HG03095 (cell line): ENCODE measurements around the gene GCC2.
A peak's percentile ranks its signal among the peaks of the same experiment; 100 is the strongest.
"Not testable (repeated sequence)": the region's sequence is repeated elsewhere in the genome, so short reads cannot be mapped to it uniquely, and the experiment has no call there.

Source experiments
- ATAC-seq: cut with Tn5 transposase; IDR thresholded peaks from one replicate; pipeline ENCODE4 v1.9.1; 2021; ENCODE audit warnings: moderate library complexity; ENCODE audit not compliant: unreplicated experiment

GCC2 gene

DNA sequence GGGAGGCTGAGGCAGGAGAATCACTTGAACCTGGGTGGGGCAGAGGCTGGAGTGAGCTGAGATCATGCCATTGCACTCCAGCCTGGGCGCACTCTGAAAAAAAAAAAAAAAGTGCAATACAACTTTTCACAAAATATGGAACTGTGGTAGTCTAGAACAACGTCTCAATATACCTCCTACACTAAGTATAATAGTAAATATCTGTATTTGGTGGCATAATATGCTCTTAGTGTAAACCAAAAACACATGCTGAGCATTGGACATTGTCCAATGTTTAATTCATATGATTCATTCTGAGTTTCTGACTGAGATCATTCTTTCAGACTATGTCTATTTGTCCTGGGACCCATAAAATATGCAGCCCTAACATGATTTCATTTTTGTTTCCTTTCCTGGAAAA is 65.5 kb downstream of the GCC2 start:
- not testable (repeated sequence) for ATAC-seq

DNA sequence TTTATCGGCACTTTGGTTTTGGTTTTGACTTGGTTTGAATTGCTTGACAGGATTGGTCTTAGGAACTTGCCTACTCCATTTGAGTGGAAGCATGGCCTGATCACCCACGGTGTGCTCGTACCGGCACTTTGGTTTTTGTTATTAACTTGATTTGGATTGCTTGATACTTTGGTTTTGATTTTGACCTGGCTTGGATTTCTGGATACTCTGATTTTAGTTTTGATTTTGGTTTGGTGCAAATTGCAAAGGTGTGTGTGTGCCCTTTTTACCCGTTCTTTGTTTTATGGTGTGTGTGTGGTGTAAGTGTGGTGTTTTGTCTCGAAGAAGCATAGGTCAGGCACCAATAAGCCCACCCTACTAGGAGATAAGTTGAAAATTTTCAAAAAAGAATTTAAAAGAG is 75.7 kb downstream of the GCC2 start:
- not testable (repeated sequence) for ATAC-seq

GRCh38 chr2:108525258-108525657 is 76.3 kb downstream of the GCC2 start:
- not testable (repeated sequence) for ATAC-seq

DNA sequence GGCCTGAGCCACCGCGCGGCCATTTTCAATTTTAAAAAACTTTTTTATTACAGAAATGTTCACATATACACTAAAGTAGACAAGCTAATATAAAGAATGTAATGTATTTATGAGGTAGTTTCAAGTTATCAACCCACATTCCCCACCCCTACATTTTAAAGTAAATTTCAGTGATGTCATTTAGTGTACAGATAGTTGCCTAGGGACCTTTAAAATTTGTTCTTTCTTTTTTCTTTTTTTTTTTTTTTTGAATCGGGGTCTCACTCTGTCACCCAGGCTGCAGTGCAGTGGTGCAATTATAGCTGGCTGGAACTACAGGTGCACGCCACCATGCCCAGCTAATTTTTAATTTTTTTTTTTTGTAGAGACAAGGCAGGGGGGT is 82.7 kb downstream of the GCC2 start:
- ATAC-seq: no peak

GRCh38 chr2:108533832-108534583 is 85.0 kb downstream of the GCC2 start, which contains the start of gene LIMS1:
Gene LIMS1 (plus strand): TSS chr2:108534470. CDS start chr2:108534563, 93 bp downstream.
- peak; percentile 84 for ATAC-seq

- peak; percentile 35 for ATAC-seq
These were observed 85.8 kb downstream of the GCC2 start for GRCh38 chr2:108534584-108535356.

- ATAC-seq: no peak
These were observed 86.3 kb downstream of the GCC2 start for GRCh38 chr2:108535357-108535631.

DNA sequence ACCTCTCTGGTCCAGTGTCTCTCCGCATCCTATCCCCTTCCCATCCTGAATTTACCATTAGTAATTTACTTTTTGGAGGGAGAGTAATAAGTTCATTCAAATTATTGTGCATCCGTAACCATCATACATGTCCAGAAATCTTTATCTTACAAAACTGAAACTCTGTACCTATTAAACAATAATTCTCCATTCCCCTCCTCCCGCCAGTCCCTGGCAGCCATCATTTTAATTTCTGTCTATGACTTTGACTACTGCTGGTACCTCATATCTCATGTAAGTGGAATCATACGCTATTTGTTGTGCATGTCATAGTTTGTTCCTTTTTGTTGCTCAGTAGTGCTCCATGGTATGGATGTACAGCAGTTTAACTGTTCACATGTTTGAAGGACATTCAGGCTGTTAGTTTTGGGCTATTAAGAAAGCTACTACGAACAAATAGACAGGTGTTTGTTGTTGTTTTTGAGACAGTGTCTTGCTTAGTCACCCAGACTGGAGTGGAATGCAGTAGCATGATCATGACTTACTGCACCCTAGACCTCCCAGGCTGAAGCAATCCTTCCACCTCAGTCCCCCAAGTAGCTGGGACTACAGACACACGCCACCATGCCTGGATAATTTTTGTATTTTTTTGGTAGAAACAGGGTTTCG is 87.3 kb downstream of the GCC2 start:
- no peak for ATAC-seq

DNA sequence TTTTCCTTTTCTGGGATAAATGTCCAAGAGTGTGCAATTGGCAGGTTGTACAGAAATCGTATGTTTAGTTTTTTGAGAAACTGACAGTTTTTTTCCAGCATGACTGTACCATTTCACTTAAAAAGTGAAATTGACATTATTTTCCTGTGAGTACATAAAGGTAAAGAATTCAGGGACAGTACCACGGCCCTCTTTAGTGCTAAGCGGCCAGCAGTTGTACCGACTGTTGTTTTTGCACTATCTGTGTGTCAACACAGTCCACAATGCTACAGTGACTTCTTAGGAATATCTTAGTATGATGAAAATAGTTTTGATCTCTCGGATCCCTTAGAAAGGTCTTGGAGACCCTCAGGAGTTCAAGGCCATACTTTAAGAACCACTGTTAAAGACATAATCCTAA is 87.9 kb downstream of the GCC2 start:
- no peak for ATAC-seq

- no peak for ATAC-seq
These were observed 89.1 kb downstream of the GCC2 start for GRCh38 chr2:108538000-108538625.

- no peak for ATAC-seq
These were observed 92.4 kb downstream of the GCC2 start for GRCh38 chr2:108541451-108541850.

DNA sequence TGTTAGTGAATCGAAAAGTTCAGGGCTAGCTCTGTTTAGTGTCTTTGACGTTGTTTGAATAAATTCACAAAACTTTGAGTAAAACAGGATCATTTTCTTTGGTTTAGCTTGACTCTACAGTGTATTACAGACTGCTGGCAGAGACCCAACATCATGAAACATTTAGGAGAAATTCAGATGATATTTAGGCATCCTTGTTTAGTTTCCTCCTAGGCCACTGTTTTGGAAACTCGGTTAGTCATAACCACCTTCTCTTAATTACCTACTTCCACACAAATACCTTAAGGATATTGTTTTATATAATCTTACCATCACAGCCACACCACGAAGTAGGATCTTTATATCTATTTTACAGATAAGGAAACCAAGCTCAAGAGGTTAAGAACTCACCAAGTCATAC is 93.1 kb downstream of the GCC2 start:
- ATAC-seq: no peak

GRCh38 chr2:108547606-108548005 is 98.6 kb downstream of the GCC2 start:
- no peak for ATAC-seq

DNA sequence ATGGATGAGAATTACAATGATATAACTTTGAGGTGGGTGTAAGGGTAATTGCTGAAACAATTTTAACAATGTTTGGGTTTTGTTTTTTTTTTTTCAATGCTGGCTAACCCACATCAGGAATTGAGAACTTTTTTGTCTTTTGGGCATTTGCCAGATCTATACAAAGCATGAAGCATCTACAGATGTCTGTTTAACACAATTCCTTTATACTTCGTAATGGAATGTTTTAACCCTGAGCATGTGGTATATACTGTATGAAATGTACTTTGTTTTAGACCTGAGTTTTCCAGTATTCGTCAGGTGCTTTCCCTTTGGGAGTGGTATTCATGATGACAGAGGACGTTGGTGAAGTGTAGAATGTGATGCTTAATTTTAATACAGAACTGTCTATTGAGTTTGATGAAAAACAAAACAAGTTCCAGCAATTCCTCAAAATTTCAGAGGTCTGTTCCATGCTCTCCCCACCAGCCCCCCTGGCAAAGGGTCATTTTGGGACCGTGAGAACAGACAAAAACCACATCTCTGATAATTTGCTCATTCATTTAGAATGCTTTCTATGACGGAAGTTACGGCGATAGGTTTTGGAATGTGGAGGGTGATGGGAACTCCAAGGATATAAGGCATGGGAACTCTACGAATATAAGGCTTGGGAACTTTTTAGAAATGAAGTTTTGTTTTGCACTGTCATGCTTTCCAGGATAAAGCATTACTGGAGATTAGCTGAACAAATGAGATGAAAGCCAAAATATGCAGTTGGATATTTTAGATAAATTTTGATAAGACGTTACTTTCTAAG is 99.4 kb downstream of the GCC2 start:
- no peak for ATAC-seq

GRCh38 chr2:108552566-108552965 is 103.6 kb downstream of the GCC2 start:
- no peak for ATAC-seq

DNA sequence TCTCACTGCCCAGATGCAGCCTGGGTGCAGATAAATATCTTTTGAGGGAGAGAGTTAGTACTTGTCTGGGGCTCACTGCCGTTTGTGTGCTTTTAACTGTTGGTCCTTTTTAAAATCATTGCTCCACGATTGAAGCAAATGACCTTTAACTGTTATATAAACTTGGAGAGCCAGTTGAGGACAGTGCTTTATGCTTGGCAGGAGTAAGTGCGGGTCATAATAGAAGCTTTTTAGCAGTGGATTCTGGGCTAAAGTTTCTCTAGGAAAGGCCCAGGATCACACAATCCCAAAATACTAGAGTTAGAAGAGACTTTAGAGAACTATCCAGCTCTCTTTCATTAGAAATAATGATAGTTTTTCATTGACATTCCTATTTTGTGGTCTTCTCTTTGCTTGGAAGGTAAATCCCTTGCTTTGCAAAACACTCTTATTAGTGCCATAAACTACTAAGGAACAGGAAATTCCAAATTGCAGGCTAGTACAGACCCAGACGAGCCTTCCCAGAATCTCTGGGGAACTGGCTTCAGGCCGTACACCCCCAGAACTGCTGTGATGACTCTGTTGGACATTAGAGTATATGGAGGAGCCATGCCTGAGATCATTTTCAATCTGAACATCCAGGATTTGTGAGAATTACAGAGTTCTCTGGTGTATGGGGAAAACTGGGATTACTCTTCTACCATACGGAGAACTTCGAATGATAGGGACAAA is 104.4 kb downstream of the GCC2 start:
- ATAC-seq: no peak

DNA sequence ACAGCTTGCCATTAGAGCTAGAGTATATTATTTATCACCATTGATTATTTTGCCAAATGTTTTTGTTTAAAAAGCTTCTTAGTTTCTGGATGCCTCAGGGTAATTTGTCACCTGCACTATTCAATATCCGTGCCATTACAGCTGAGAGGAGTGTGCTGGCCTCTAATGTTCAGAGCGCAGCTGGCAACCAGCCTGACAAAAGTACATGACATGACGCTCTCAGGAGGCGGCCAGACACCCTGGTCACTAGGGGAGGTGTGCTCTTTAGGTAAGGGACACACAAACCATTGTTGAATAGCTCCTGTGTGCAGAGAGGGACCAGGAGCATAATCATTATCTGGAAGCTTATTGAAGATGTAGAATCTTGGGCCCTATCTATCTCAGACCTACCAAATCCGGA is 105.5 kb downstream of the GCC2 start:
- ATAC-seq: no peak

- no peak for ATAC-seq
These were observed 106.6 kb downstream of the GCC2 start for GRCh38 chr2:108555572-108555971.

- not testable (repeated sequence) for ATAC-seq
These were observed 107.6 kb downstream of the GCC2 start for GRCh38 chr2:108556581-108556980.
